ENCODE results near the gene STX8.
A peak's percentile ranks its signal among the peaks of the same experiment; 100 is the strongest.
"Not testable (repeated sequence)": the region's sequence is repeated elsewhere in the genome, so short reads cannot be mapped to it uniquely, and the experiment has no call there.

STX8 gene

DNA sequence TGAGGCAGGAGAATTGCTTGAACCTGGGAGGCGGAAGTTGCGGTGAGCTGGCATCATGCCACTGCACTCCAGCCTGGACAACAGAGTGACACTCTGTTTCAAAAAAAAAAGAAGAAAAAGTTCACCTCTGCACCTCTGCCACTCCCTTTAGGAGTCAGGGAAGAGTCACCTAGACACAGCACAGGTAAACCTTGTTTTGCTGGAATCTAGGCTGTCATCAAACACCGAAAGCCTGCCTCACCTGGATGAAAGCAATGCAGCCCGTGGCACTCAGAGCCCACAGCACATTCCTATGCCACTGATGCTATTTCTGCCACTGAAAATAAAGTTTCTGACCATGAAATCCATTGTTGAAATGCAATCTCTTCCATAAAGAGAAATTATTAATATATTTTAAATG, 23.0 kb upstream of the STX8 start:
- TF ChIP-seq CTCF (conservative IDR thresholded peaks at IDR 0.05), result no peak
- no peak overlapping the region for H3K27ac ChIP-seq

DNA sequence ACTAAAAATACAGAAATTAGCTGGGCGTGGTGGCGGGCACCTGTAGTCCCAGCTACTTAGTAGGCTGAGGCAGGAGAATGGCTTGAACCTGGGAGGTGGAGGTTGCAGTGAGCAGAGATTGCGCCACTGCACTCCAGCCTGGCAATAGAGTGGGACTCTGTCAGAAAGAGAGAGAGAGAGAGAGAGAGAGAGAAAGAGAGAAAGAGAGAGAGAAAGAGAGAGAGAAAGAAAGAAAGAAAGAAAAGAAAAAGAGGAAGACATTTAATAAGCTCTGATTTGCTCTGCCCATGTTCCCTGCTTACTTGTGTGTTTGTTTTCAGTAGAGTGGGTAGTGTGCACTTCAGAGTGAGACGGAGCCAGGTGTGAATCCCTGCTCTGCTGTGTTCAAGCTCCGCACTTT, 22.0 kb upstream of the STX8 start:
- not testable (repeated sequence) for H3K27ac ChIP-seq

DNA sequence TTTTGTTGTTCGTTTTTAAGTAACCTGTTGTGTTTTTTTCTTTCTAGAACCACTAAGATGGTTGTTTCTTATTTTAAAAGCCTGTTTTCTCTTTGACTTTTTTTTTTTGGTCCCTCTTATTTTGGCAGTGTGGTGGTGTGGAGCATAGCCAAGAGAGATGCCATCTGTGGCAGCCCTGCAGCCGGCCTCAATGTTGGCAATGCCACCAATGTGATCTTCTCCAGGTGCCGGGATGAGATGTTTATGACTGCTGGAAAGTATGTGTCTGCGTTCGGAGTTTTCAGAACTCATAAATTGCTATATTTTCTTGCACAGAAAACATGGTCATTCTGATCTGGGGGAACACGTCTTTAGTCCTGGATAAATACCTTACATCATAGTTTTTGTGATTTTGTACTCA, 18.4 kb upstream of the STX8 start:
- TF ChIP-seq CTCF (conservative IDR thresholded peaks at IDR 0.05), result no peak

DNA sequence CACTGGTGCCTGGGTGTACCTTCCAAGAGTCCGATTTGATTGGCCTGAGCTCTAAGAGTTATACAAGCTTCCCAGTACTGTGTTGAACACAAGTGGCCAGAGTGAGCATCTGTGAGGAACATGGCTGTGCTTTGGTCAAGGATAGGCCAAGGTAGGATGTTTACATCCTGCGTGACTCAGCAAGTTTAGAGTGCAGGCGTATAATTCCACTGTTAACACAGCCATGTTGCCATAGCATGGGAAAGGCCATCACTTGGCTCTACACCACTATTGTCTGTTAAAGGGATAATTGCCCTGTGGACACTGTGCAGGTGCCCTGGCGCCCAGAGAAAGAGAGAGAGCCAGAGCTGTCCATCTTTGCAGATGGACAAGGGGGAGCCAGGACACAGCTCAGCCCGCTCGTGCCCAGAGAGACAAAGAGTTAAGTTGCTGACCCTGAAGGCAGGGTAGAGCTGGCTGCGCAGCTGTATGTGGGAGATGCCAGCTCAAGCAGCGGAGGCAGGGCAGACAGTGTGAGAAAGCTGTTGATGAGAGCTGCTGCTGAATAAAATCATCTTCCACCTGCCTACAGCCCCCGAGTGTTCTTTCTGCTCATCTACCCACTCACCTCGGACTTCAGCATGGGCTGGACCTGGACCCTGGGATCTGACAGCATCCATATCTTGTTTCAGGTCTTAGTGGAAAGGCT, 12.5 kb upstream of the STX8 start:
- no peak overlapping the region for H3K27ac ChIP-seq
- no peak for TF ChIP-seq CTCF (conservative IDR thresholded peaks at IDR 0.05)

More for the DNA sequence above, 18.4 kb upstream of the STX8 start:
- no peak overlapping the region for H3K27ac ChIP-seq

GRCh38 chr17:9577373-9577709, 1.7 kb upstream of the STX8 start:
- TF ChIP-seq CTCF (conservative IDR thresholded peaks at IDR 0.05), result peak; percentile 39
- H3K27ac ChIP-seq, result no peak overlapping the region

- peak; percentile 82 for TF ChIP-seq CTCF (conservative IDR thresholded peaks at IDR 0.05)
- peak within 1 kb of the TSS; percentile 55; the same call in 1 of the 2 replicates for H3K27ac ChIP-seq
Measured at GRCh38 chr17:9576521-9577372, 1.1 kb upstream of the STX8 start, which contains the start of gene CFAP52. Gene CFAP52 (plus strand): TSS chr17:9576642. CDS start chr17:9576696, 54 bp downstream.

DNA sequence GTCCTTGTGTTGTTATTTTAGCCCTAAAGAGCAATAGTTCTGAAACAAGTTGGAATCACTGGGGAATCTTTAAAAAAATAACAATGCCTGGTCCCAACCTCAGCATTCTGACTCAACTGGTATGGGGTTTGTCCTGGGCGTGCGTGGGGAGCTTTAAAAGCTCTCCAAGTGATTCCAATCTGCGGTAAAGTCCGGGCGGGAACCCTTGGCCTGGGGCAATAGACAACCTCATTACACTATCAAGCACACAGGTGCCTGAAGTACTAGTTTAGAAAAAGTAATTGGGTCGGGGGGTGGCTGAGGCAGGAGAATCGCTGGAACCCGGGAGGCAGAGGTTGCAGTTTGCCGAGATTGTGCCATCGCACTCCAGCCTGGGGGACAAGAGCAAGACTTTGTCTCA, 4.4 kb downstream of the STX8 start:
- no peak overlapping the region for H3K27ac ChIP-seq
- no peak for TF ChIP-seq CTCF (conservative IDR thresholded peaks at IDR 0.05)

Data from VCaP (cell line).